ENCODE measurements around the gene TMEM9B.
"Not testable (repeated sequence)": the region's sequence is repeated elsewhere in the genome, so short reads cannot be mapped to it uniquely, and the experiment has no call there.

TMEM9B gene

GRCh38 chr11:8973121-8973520 lies 8.9 kb upstream of the TMEM9B start:
- DNase-seq (ENCODE audit: low read depth in 1 of 2, low spot score in 1 of 2) = no peak

GRCh38 chr11:8971924-8972316 lies 7.7 kb upstream of the TMEM9B start:
- no peak for DNase-seq (ENCODE audit: low read depth in 1 of 2, low spot score in 1 of 2)

DNA sequence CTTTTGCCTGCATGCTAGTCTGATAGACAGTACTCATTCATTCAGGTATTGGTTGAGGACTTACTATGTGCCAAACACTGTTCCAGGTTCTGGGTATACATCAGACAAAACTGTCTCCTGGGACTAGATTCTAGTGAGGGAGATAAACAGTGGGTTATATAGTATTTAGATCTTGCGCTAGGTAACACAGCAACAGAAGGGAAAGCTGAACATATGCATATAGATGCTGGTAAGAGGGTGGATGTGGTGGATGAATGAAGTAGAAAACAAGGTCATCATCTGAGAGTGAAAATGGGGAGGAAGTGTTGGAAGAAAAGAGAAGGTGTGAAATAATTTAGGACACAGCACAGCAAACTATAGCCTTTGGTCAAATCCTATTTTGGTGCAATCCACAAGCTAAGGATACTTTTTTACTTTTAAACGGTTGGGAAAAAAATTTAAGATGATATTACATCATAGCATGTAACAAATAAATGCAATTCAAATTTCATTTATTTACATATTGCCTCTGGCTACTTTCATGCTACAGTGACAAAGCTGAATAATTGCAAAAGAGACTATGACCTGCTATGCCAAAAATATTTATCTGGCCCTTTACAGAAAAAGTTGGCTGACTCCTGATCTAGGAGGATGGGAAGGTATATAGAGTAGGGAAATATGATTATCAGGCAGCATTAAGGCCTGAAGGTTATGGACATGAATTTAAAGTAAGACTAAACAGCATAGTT lies 7.1 kb upstream of the TMEM9B start:
- DNase-seq (ENCODE audit: low read depth in 1 of 2, low spot score in 1 of 2) = no peak

GRCh38 chr11:8967184-8967583 lies 2.9 kb upstream of the TMEM9B start:
- no peak for DNase-seq (ENCODE audit: low read depth in 1 of 2, low spot score in 1 of 2)

DNA sequence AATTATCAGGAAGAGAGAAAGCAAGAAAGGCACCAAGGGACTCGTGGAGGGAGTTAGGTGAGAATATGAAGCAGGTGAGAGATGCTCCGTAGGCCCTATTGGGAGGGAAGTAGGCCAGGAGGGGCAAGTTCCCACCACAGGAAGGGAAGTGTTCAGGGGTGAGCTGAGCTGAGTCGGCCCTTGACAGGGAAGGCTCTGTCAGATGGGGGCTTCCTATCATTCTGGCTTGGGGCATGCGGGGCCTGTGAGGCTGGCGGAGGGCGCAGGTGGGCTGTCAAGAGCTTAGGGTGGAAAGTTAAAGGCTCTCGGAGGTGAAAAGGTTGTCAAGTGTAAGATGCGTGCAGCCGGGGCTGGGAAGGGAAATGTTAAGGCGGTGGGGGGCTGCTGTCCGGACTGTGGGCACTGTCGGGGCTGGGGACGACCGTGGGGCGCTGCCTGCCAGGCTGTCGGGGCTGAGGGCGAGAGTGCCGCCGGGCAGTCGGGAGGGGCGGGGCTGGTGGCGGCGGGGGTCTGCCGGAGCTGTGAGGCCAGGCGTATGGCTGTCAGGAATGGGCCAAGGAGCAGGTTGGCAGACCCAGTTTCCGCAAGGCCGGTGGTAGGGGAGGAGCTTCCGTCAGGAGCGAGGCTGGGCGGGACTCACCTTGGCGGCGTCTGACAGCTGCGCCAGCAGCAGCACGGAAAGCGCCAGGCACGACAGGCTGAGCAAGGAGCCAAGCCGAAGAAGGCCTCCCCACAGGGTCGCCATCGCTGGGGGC lies 496 bp downstream of the TMEM9B start:
- peak; percentile 62 to 71 for DNase-seq (ENCODE audit: low read depth in 1 of 2, low spot score in 1 of 2)

GRCh38 chr11:8962841-8963240 lies 1.4 kb downstream of the TMEM9B start:
- DNase-seq (ENCODE audit: low read depth in 1 of 2, low spot score in 1 of 2) = no peak

DNA sequence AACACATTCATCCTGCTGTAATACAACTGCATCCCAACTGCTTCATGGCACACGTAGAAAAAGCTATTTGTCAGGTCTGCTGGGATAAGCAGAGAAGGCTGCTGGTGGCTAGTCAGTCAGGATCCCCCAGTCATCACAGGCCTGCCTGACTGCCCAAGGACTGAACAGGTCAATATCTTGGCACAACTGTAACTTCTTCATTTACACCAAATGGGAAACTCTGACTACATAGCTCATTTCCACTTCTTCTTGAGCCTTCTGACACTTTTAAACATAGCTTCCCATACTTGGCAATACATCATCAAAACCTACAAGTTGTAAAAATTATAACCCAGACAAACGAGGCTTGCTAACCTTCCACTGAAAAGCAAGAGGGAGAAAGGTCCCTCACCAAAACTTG lies 2.8 kb downstream of the TMEM9B start:
- DNase-seq (ENCODE audit: low read depth in 1 of 2, low spot score in 1 of 2) = no peak

DNA sequence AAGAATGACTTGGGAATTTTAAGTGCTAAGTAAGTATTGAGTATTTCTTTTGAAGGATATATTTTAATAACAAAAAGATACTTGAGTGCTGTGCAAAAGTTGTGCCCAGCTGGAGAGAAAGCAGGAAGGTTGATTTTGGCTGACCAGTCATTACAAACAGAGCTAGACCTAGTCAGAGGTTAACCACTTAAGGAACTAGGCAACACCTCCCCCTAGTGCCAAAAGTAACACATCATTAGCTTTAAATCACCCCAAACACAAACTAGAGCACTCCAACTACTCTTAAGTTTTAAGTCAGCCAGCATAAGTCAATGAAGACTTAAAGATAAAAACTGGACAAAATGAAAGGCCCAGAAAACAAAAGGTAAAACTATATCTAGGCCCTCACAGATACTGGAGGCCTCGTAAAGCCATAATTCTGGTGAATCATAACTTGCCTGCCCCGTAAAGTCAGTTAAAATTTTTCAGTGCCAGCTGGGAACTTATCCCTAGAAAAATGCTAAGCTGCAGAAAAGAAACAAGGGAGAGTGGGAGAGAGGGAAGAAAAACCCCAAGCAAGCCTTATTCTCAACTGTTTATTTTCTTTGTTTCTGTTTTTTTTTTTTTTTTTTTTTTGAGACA lies 4.6 kb downstream of the TMEM9B start:
- DNase-seq (ENCODE audit: low read depth in 1 of 2, low spot score in 1 of 2) = no peak

DNA sequence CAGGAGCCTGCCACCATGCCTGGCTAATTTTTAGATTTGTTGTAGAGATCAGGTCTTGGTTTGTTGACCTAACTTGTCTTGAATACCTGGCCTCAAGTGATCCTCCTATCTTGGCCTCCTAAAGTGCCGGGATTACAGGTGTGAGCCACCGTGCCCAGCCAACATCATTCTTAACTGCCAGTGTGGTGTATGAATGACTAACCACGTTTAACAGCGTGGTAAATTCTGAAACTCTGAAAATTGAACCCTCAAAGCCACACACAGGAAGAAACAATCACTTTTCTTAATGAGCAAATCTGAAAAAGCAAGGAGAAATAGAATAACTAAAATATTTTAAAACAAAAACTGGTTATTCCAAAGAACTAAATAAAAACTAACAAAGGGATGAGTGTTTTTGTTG lies 7.4 kb downstream of the TMEM9B start:
- DNase-seq (ENCODE audit: low read depth in 1 of 2, low spot score in 1 of 2) = no peak

DNA sequence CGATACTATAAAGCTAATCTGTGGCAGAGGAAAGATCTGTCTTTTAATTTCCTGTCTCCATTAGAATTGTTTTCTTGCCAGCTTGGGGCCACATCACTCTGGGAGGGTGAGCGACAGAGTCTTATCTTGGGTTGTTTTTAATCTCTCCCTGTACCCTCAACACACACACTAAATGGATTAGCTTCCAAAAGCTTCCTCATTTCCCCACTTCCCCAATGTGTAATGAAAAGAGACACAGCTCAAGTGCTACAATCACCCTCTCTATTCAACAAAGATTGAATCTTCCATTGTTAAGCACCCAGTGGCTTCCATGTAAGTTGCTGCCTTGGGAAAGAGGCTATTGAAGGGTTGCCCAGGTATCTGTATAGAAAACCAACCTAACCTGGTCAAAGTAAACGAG lies 15.4 kb downstream of the TMEM9B start:
- DNase-seq (ENCODE audit: low read depth in 1 of 2, low spot score in 1 of 2) = no peak

DNA sequence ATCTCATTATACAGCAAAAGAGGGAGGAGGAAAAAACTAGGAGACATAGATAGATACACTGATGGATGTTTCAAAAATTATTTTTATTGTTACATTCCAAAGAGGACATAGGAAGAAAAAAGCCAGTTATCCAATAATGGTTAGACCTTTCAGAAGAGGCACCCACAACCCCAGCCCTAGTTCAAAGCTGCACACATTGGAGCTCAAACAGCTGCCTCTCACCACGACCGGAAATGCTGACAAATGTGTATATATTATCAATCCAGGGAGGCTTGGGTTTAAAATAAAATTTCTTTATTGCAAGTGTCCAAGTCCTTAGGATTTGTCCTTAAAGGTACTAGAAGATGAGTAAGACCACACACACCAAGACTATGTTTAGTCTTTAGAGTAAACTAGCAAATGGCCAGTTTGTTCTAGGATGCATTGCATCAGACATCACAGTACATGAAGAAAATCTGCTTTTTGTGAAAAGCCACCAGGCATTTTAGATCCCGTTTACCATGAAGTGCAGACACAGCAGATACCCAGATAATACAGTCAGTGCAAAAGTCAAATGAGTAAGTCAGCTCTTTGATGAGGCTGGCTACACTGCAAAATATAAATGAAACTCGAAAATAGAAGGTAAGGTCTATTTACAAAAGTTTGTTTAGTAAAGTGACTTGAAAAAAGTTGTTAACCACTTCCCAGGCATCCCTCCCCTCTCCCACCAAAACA lies 16.9 kb downstream of the TMEM9B start:
- DNase-seq (ENCODE audit: low read depth in 1 of 2, low spot score in 1 of 2) = no peak

DNA sequence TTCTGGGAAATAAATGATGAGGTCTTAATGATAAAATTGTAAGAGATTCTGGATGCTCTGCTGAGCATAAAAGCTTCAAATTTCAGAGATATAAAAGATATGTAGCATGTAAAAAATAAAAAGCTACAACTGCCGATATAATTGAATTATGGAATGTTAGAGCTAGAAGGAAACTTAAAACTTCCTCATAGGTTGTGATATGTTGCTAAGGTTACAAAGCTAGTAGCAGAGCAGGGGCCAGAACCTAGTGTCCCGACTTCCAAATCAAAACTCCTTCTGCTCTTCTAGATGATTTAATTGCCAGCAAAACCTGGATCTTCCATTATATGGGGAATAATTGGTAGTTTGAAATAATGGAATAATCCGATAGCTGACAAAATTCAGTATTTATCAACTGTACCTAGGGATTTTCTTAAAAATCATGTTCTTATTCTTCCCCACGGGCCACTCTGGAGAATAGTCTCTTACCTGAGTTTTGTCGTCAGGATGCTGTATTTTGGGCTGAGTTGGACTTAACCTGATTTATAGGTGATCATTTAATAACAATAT lies 21.6 kb downstream of the TMEM9B start, which contains the start of gene ASCL3:
TSS of gene ASCL3 (minus strand) at position 499 of the 549 bp plus-strand sequence. CDS start 4,855 bp downstream, outside the sequence.
- no peak for DNase-seq (ENCODE audit: low read depth in 1 of 2, low spot score in 1 of 2)

DNA sequence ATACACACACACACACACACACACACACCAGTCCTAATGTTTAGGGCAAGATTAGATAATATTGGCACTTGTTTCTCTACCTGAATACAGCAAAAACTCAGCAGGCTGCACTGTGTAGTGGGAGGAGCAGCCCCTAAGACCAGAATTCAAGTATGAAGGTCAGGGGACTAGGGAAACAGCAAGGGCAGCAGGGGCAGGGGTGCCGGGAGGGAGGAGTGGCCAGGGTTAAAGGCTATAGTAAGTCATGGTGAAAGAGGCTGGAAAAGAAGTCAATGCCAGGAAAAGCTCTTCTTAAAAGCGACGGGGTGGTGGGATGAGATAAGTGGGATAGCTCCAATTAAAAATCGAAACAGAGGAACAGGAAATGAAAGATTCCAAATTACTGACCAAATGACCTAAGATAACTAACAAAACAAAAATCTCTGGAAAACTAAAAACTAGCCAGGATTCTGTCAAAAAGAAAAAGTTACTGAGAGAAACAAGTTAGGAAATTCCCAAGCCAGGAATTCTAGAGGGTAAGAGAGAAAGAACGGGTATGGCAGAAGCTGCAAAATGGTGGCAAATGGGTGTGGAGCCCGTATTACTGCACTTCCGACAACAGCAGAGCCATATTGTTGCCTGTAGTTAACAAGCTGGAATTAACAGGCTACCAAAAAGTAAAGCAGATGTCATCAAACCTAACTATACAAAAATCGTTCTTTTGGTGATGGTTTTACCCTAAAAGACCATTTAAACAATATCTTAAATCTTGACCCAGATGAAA lies 22.7 kb downstream of the TMEM9B start:
- no peak for DNase-seq (ENCODE audit: low read depth in 1 of 2, low spot score in 1 of 2)

- DNase-seq (ENCODE audit: low read depth in 1 of 2, low spot score in 1 of 2) = no peak
These were observed 26.6 kb downstream of the TMEM9B start for GRCh38 chr11:8937659-8938058.

- DNase-seq (ENCODE audit: low read depth in 1 of 2, low spot score in 1 of 2) = no peak
These were observed 27.1 kb downstream of the TMEM9B start for GRCh38 chr11:8937159-8937558.

DNA sequence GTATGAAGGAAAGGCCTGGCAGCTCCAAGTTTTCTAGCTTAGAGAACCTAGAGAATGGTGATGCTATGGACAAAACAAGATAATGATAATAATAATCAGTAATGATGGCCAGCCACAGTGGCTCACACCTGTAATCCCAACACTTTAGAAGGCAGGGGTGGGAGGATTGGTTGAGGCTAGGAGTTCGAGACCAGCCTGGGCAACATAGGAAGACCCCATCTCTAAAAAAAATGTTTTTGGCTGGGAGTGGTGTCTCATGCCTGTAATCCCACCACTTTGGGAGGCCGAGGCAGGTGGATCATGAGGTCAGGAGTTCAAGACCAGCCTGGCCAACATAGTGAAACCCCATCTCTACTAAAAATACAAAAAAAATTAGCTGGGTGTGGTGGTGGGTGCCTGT lies 28.5 kb downstream of the TMEM9B start:
- DNase-seq (ENCODE audit: low read depth in 1 of 2, low spot score in 1 of 2) = not testable (repeated sequence)

GRCh38 chr11:8934742-8935488 lies 29.3 kb downstream of the TMEM9B start:
- DNase-seq (ENCODE audit: low read depth in 1 of 2, low spot score in 1 of 2) = no peak

DNA sequence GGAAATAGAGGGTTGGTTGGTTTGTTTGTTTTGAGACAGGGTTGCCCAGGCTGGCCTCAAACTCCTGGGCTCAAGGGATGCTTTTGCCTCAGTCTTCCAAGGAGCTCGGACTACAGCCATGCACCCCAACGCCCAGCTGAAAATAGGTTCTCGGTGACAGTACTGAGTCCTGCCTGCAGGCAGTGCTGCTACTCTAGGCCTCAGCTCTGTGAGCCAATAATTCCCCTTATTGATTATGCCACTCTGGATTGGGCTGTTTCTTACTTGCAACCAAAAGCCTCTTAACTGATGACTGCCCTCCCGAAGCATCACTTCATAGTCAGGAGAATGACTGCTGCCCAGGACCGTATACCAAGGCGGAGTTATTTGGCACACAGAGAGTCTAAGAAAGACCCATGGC lies 30.3 kb downstream of the TMEM9B start:
- no peak for DNase-seq (ENCODE audit: low read depth in 1 of 2, low spot score in 1 of 2)

- no peak for DNase-seq (ENCODE audit: low read depth in 1 of 2, low spot score in 1 of 2)
These were observed 31.6 kb downstream of the TMEM9B start, which contains the start of gene C11orf16 for GRCh38 chr11:8932564-8933180. Gene C11orf16 (minus strand): TSS chr11:8932947. CDS start chr11:8932308, 639 bp downstream.
